HepG2 (cell line): ENCODE data around the gene PTEN. TPM values are rescaled to one million over a fixed set of nuclear protein-coding genes. Genes with fewer than 3 reads are reported as not detected.
A peak's percentile ranks its signal among the peaks of the same experiment; 100 is the strongest.

Experiments used
- ATAC-seq: fragments of 200-7000 bp; cut with Tn5 transposase; 3 replicates; pipeline ENCODE4 v1.9.1; 2020; ENCODE audit warnings: mild to moderate bottlenecking, moderate library complexity
- BruUV-seq: library from RNA; stranded (reverse); fragments of 400-500 nt; replicated peaks from 2 replicates; lab custom pipeline; 2021; lab: Mats Ljungman, UMichigan
- CTCF ChIA-PET: fragments of 300-600 bp; formaldehyde crosslinking; extraction: SDS; loops from one replicate; lab custom pipeline; 2021; ENCODE audit warnings: low total read pairs, inconsistent platforms, low intra/inter-chr PET ratio; lab: Yijun Ruan, JAX
- POLR2A ChIA-PET: fragments of 350-600 bp; sonication (Branson Sonifier 250); formaldehyde crosslinking; loops from one replicate; lab custom pipeline; 2020; ENCODE audit warnings: antibody characterized with exemption, inconsistent platforms; lab: Yijun Ruan, JAX
- DNase-seq: peaks from one replicate; pipeline ENCODE4 v3.0.0-alpha.2; 2015; ENCODE audit warnings: low spot score
- FAIRE-seq: peaks from 3 replicates; lab custom pipeline; 2011; peaks lifted over from hg19 to GRCh38; lab: Jason Lieb, UNC
- H2AFZ ChIP-seq: one replicate; pipeline ENCODE4 v1.6.1; 2011; ENCODE audit warnings: low read length, inconsistent platforms
- H3K27ac ChIP-seq: fragments of 300-600 bp; 3 replicates; pipeline ENCODE4 v1.8.0; 2011; ENCODE audit warnings: mixed run types, mild to moderate bottlenecking, mixed read lengths, low read length, inconsistent platforms; ENCODE audit not compliant: insufficient read depth; ENCODE audit errors: extremely low read length
- H3K27me3 ChIP-seq, 2 experiments: fragments of 200-600 bp in 1 of 2; 2 replicates in 1 of 2; 3 replicates in 1 of 2; pipeline versions ENCODE4 v1.6.0 to v1.8.0; 2011; ENCODE audit warnings: low read length in 2 of 2, mild to moderate bottlenecking in 2 of 2, moderate library complexity in 2 of 2, inconsistent platforms in 1 of 2; ENCODE audit not compliant: insufficient read depth in 2 of 2, control insufficient read depth in 1 of 2
- H3K36me3 ChIP-seq, 2 experiments: fragments of 200-600 bp in 1 of 2; replicated peaks in 1 of 2; 2 replicates in 1 of 2; 3 replicates in 1 of 2; pipeline versions ENCODE4 v1.5.1 to v1.8.0; 2011; ENCODE audit warnings: low read length in 2 of 2, inconsistent platforms in 1 of 2; ENCODE audit not compliant: insufficient read depth in 2 of 2, control insufficient read depth in 1 of 2
- H3K4me1 ChIP-seq: 2 replicates; pipeline ENCODE4 v1.5.1; 2012; ENCODE audit warnings: low read length, inconsistent platforms; ENCODE audit not compliant: insufficient read depth
- H3K4me2 ChIP-seq: 2 replicates; pipeline ENCODE4 v1.6.0; 2011; ENCODE audit warnings: low read depth, low read length, inconsistent platforms
- H3K4me3 ChIP-seq, 3 experiments: fragments of 200-600 bp in 1 of 3; sonication (generic), shearing (Covaris generic) in 1 of 3; replicated peaks in 1 of 3; 2 replicates each; pipeline ENCODE4 v1.5.1; 2011 to 2016; ENCODE audit warnings: low read length in 3 of 3, inconsistent platforms in 2 of 3, low read depth in 2 of 3, mild to moderate bottlenecking in 2 of 3, control low read depth in 1 of 3, mixed read lengths in 1 of 3; ENCODE audit not compliant: insufficient read depth in 1 of 3
- H3K79me2 ChIP-seq: one replicate; pipeline ENCODE4 v1.6.1; 2011; ENCODE audit warnings: low read length, inconsistent platforms; ENCODE audit not compliant: insufficient read depth
- H3K9ac ChIP-seq: 2 replicates; pipeline ENCODE4 v1.6.0; 2011; ENCODE audit warnings: mild to moderate bottlenecking, low read depth, low read length, inconsistent platforms; ENCODE audit not compliant: insufficient read depth
- H3K9me3 ChIP-seq: 2 replicates; pipeline ENCODE4 v1.5.1; 2012; ENCODE audit warnings: mild to moderate bottlenecking, low read length
- H4K20me1 ChIP-seq: 2 replicates; pipeline ENCODE4 v1.6.0; 2011; ENCODE audit warnings: inconsistent platforms, mild to moderate bottlenecking, low read length, moderate library complexity; ENCODE audit not compliant: insufficient read depth
- AHR ChIP-seq: IDR thresholded peaks from 2 replicates; pipeline ENCODE4 v1.6.1; 2018; ENCODE audit warnings: missing genetic modification reagents, missing compliant biosample characterization
- DR1 ChIP-seq: sonication (generic); formaldehyde crosslinking; IDR thresholded peaks from 2 replicates; pipeline ENCODE4 v1.8.0; 2021; ENCODE audit warnings: mild to moderate bottlenecking, missing genetic modification reagents, inconsistent platforms
- SP4 ChIP-seq: sonication (generic); formaldehyde crosslinking; IDR thresholded peaks from 2 replicates; pipeline ENCODE4 v1.8.1; 2023; ENCODE audit warnings: mild to moderate bottlenecking, missing genetic modification reagents
- XBP1 ChIP-seq: sonication (generic); formaldehyde crosslinking; IDR thresholded peaks from 2 replicates; pipeline ENCODE4 v1.5.0; 2020; ENCODE audit warnings: missing genetic modification reagents
- ZNF660 ChIP-seq: sonication (generic); formaldehyde crosslinking; IDR thresholded peaks from 2 replicates; pipeline ENCODE4 v1.5.1; 2020; ENCODE audit warnings: mild to moderate bottlenecking, low read depth, missing genetic modification reagents, borderline replicate concordance
- ZNF749 ChIP-seq: sonication (generic); formaldehyde crosslinking; IDR thresholded peaks from 2 replicates; pipeline ENCODE4 v1.8.0; 2022; ENCODE audit warnings: mild to moderate bottlenecking, missing genetic modification reagents, moderate library complexity, borderline replicate concordance
- WGBS: methylation state at CpG from one replicate; pipeline ENCODE4 v1.1.6; 2017; ENCODE audit warnings: low lambda C conversion rate; 5-methylcytosine and 5-hydroxymethylcytosine counted together
- in situ Hi-C: cut with HindIII; loops from 2 replicates; pipeline ENCODE4 v1.10.0; 2017; ENCODE audit warnings: low pct_unique_long_range_greater_than_20kb; ENCODE audit not compliant: extremely low pct_ligation_motif_present
- intact Hi-C: fragments of 100-400 bp; cut with micrococcal nuclease; formaldehyde crosslinking; loops from one replicate; pipeline ENCODE4 v1.10.0; 2022; ENCODE audit not compliant: unreplicated experiment
- polyA plus RNA-seq, 8 experiments: library from polyadenylated mRNA; depleted of rRNA in 3 of 8; stranded (reverse) in 7 of 8; unstranded in 1 of 8; fragments of >200 nt; fragmentation: Illumina TruSeq in 4 of 8; extraction: Trizol in 4 of 8; gene quantifications; 2 replicates each; pipeline versions ENCODE4 v1.2.1 to v1.2.3, GENCODE V29; 2011 to 2016; ENCODE audit warnings: low read depth in 4 of 8, missing spikeins in 1 of 8, mixed read lengths in 1 of 8; ENCODE audit not compliant: insufficient read depth in 1 of 8
- total RNA-seq, 5 experiments: library from RNA; depleted of rRNA; stranded (reverse); fragments of >200 nt; fragmentation: Illumina TruSeq; extraction: Trizol; gene quantifications; 2 replicates each; pipeline ENCODE4 v1.2.3, GENCODE V29; 2016; ENCODE audit warnings: low read depth in 1 of 5
- TF ChIP-seq, protein P1 (sequence below): sonication (generic); formaldehyde crosslinking; IDR thresholded peaks from 2 replicates; pipeline ENCODE4 v1.5.0; 2020; ENCODE audit warnings: mild to moderate bottlenecking, missing genetic modification reagents, moderate library complexity
- TF ChIP-seq, protein P2 (sequence below): sonication (generic); formaldehyde crosslinking; IDR thresholded peaks from 2 replicates; pipeline ENCODE4 v1.8.0; 2022; ENCODE audit warnings: missing genetic modification reagents, mild to moderate bottlenecking, moderate library complexity, borderline replicate concordance
- TF ChIP-seq, protein P3 (sequence below): fragments of 450-650 bp; IDR thresholded peaks from 2 replicates; pipeline ENCODE4 v1.6.1; 2017; ENCODE audit warnings: mild to moderate bottlenecking
- TF ChIP-seq, protein P4 (sequence below), 2 experiments: sonication (generic) in 1 of 2; formaldehyde crosslinking in 1 of 2; IDR thresholded peaks; 2 replicates each; pipeline versions ENCODE4 v1.6.1 to v1.9.0; 2014 to 2022; ENCODE audit warnings: antibody characterized with exemption in 1 of 2, borderline replicate concordance in 1 of 2, inconsistent platforms in 1 of 2, low read depth in 1 of 2, missing genetic modification reagents in 1 of 2

PTEN gene
- total and polyA plus RNA-seq, 2 of the 13 experiments (the other 11 are each of a cell fraction or from before 2014, with no cell fraction given), result 30.3 to 61.3 TPM

DNA sequence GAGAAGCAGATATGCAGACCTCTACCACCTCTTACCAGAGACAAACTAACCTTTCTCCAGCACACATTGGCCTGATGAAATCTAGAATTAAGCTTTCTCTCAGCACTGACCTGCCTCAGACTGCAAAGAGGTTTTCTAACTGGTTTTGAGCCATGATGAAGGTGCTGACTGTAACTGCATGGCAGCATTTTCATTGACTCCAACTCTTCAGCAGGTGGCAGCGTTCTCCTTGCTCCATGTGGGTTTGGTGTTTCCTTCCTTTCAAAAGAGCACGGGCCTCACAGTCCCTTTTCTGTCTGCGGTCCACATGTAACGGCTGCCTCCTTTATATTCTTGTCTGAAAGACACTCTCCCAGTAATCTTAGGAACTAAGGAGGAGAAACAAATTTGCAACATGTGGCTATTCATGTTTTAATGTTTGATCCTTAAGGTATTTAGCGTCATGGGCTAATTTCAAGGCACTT lies 12.7 kb upstream of the PTEN start (continued):
- TF ChIP-seq SP4 (no peak), ZNF660 (no peak), XBP1 (CRISPR knock-in tag) (no peak)
- TF ChIP-seq, protein P1, sequence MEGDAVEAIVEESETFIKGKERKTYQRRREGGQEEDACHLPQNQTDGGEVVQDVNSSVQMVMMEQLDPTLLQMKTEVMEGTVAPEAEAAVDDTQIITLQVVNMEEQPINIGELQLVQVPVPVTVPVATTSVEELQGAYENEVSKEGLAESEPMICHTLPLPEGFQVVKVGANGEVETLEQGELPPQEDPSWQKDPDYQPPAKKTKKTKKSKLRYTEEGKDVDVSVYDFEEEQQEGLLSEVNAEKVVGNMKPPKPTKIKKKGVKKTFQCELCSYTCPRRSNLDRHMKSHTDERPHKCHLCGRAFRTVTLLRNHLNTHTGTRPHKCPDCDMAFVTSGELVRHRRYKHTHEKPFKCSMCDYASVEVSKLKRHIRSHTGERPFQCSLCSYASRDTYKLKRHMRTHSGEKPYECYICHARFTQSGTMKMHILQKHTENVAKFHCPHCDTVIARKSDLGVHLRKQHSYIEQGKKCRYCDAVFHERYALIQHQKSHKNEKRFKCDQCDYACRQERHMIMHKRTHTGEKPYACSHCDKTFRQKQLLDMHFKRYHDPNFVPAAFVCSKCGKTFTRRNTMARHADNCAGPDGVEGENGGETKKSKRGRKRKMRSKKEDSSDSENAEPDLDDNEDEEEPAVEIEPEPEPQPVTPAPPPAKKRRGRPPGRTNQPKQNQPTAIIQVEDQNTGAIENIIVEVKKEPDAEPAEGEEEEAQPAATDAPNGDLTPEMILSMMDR, result peak; percentile 83

DNA sequence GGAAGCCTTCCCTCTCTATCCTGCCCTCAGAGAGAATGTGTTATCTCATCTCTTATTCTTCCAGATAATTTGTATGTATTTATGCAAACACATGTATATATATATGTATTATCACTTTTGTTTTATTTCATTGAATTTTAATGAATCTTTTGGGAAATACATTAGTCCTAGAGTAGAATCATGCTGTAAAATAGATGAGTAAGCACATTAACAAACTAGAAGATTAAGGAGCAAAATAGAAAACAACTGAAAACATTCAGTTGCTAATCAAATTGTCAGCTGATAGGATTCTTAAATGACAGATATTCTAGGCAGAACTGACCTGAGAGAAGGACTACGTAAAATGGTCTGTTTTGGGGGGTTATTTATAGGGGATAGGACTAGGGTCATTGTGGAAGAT lies 11.3 kb upstream of the PTEN start:
- DNase-seq (no peak), ATAC-seq (no peak), FAIRE-seq (no peak)
- POLR2A ChIA-PET, result no interaction called here
- H3K4me1 ChIP-seq, result peaks cover 12% of the 10 kb centered on the region
- H3K79me2 ChIP-seq, result no peaks in the 10 kb centered on the region
- 5% methylated on average over 1 of the region's 1 CpG for WGBS
- H3K4me3 ChIP-seq, result no peak overlapping the region
- H3K27me3 ChIP-seq, result no peaks in the 10 kb centered on the region
- BruUV-seq, result no TSS peak
- H3K9ac ChIP-seq, result no peak overlapping the region
- no peak overlapping the region for H3K27ac ChIP-seq
- in situ Hi-C loops, result loop anchor here (10.0 kb wide), 1 partner anchor 703 kb away; no protein-coding TSS in a partner anchor
- H3K9me3 ChIP-seq, result no peaks in the 10 kb centered on the region
- H2AFZ ChIP-seq, result no peak overlapping the region
- intact Hi-C loops, result no loop called here
- H3K36me3 ChIP-seq, result no peaks in the 10 kb centered on the region
- H4K20me1 ChIP-seq, result no peaks in the 10 kb centered on the region
- CTCF ChIA-PET, result no interaction called here
- no peak overlapping the region for H3K4me2 ChIP-seq
- TF ChIP-seq DR1 (CRISPR knock-in tag) (no peak), ZNF749 (no peak), AHR (CRISPR knock-in tag) (no peak)
- TF ChIP-seq, protein P2, sequence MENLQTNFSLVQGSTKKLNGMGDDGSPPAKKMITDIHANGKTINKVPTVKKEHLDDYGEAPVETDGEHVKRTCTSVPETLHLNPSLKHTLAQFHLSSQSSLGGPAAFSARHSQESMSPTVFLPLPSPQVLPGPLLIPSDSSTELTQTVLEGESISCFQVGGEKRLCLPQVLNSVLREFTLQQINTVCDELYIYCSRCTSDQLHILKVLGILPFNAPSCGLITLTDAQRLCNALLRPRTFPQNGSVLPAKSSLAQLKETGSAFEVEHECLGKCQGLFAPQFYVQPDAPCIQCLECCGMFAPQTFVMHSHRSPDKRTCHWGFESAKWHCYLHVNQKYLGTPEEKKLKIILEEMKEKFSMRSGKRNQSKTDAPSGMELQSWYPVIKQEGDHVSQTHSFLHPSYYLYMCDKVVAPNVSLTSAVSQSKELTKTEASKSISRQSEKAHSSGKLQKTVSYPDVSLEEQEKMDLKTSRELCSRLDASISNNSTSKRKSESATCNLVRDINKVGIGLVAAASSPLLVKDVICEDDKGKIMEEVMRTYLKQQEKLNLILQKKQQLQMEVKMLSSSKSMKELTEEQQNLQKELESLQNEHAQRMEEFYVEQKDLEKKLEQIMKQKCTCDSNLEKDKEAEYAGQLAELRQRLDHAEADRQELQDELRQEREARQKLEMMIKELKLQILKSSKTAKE (CRISPR knock-in tag), result no peak
- TF ChIP-seq, protein P3, sequence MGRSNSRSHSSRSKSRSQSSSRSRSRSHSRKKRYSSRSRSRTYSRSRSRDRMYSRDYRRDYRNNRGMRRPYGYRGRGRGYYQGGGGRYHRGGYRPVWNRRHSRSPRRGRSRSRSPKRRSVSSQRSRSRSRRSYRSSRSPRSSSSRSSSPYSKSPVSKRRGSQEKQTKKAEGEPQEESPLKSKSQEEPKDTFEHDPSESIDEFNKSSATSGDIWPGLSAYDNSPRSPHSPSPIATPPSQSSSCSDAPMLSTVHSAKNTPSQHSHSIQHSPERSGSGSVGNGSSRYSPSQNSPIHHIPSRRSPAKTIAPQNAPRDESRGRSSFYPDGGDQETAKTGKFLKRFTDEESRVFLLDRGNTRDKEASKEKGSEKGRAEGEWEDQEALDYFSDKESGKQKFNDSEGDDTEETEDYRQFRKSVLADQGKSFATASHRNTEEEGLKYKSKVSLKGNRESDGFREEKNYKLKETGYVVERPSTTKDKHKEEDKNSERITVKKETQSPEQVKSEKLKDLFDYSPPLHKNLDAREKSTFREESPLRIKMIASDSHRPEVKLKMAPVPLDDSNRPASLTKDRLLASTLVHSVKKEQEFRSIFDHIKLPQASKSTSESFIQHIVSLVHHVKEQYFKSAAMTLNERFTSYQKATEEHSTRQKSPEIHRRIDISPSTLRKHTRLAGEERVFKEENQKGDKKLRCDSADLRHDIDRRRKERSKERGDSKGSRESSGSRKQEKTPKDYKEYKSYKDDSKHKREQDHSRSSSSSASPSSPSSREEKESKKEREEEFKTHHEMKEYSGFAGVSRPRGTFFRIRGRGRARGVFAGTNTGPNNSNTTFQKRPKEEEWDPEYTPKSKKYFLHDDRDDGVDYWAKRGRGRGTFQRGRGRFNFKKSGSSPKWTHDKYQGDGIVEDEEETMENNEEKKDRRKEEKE, result no peak
- TF ChIP-seq, protein P4, sequence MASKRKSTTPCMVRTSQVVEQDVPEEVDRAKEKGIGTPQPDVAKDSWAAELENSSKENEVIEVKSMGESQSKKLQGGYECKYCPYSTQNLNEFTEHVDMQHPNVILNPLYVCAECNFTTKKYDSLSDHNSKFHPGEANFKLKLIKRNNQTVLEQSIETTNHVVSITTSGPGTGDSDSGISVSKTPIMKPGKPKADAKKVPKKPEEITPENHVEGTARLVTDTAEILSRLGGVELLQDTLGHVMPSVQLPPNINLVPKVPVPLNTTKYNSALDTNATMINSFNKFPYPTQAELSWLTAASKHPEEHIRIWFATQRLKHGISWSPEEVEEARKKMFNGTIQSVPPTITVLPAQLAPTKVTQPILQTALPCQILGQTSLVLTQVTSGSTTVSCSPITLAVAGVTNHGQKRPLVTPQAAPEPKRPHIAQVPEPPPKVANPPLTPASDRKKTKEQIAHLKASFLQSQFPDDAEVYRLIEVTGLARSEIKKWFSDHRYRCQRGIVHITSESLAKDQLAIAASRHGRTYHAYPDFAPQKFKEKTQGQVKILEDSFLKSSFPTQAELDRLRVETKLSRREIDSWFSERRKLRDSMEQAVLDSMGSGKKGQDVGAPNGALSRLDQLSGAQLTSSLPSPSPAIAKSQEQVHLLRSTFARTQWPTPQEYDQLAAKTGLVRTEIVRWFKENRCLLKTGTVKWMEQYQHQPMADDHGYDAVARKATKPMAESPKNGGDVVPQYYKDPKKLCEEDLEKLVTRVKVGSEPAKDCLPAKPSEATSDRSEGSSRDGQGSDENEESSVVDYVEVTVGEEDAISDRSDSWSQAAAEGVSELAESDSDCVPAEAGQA (IDR thresholded peaks at IDR 0.05; ENCODE audit: low read depth), result no peak
- TF ChIP-seq, protein P4 (CRISPR knock-in tag; IDR thresholded peaks at IDR 0.05; ENCODE audit: borderline replicate concordance), result no peak
